DMS 273 treated with DMSO at 0.1 percent for 48 hours (cell line): Measurements from ENCODE around the gene RTN4IP1.
"Not testable (repeated sequence)": the region's sequence is repeated elsewhere in the genome, so short reads cannot be mapped to it uniquely, and the experiment has no call there.

ENCODE experiments used
- DNase-seq: peaks from one replicate; lab custom pipeline; 2025; lab: John Stamatoyannopoulos, UW

The RTN4IP1 gene

GRCh38 chr6:106627760-106628159 is 1.5 kb downstream of the RTN4IP1 start:
- not testable (repeated sequence) for DNase-seq

DNA sequence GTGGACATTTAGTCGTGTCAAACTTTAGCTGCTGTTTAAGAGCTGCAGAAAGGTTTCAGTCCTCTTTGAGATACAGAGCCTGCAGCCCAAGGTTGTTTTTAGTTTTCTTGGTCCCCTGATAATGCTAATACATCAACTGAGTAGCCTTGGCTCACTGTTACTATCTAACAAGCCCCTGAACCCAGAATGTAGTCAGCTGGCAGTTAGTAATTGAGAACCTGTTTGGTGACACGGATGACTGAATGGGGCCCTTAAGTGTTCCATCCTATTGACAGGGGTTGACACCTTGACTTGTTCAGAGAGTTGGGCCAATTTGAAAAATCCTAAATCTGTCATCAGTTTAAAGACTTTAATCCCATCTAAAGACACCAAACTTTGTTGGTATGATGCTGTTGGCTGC is 2.8 kb downstream of the RTN4IP1 start:
- DNase-seq, result no peak

DNA sequence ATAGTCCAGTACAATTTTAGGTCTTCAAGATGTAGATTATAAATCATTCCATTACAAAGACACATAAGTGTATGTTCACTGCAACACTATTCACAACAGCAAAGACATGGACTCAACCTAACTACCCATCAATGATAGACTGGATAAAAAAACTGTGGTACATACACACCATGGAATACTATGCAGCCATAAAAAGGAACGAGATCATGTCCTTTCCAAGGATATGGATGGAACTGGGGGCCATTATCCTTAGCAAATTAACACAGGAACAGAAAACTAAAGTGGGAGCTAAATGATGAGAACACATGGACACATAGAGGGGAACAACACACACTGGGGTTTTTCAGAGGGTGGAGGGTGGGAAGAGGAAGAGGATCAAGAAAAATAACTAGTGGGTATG is 6.3 kb downstream of the RTN4IP1 start:
- DNase-seq, result no peak

- DNase-seq, result no peak
These were observed 6.9 kb downstream of the RTN4IP1 start for GRCh38 chr6:106622412-106622811.

- DNase-seq, result no peak
These were observed 8.2 kb downstream of the RTN4IP1 start for GRCh38 chr6:106620931-106621672.

DNA sequence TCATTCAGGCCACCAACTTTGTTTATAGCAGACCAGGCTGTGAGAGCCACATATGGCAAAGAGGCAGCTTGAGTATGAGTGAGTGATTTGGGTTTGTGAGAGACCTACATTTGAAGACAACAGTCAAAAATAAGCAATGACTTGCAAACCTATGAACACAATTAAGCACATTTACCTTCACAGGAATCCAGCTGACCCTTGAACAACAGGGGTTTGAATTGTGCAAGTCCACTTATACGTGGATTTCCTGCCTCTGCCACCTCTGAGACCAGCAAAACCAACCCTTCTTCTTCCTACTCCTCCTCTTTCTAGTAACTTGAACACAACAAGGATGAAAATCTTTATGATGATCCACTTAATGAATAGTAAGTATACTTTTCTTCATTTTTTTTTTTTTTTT is 10.1 kb downstream of the RTN4IP1 start:
- DNase-seq, result no peak

DNA sequence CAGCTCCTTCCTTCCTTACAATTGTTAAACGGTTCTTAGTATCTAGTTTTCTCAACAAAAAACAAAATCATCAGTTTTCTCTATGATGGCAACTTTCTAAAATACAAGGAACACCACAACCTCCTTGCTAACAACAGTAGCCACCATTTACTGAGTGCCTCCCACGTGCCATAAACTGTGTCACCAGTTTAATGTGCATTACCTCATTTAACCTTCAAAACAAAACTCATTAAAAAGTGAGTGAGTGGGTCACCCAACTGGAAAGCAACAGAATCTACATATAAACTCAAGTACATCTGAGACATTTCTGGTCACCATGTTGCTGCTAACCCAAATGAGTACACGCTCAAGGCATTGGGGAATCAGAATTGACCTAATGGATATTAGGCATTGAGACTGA is 11.0 kb downstream of the RTN4IP1 start:
- DNase-seq, result no peak

DNA sequence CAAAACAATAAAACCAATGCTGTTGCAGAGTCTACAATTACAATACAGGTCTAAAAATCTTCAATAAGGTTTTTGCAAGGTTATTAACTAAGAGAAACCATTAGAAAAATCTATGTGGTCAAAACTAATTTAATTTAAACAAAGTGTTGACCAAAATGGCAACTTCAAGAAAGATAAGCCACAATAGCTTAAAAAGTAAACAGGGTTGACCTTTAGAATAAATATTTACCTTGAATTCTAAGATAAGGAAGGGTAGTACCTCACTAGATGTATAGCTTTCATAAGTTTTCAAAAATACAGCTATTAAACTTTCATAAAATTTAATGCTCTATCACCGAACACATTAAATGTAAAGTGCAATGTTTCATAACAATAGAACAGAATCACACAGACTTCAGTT is 11.4 kb downstream of the RTN4IP1 start:
- no peak for DNase-seq

- DNase-seq, result no peak
These were observed 12.0 kb downstream of the RTN4IP1 start for GRCh38 chr6:106617302-106617701.

DNA sequence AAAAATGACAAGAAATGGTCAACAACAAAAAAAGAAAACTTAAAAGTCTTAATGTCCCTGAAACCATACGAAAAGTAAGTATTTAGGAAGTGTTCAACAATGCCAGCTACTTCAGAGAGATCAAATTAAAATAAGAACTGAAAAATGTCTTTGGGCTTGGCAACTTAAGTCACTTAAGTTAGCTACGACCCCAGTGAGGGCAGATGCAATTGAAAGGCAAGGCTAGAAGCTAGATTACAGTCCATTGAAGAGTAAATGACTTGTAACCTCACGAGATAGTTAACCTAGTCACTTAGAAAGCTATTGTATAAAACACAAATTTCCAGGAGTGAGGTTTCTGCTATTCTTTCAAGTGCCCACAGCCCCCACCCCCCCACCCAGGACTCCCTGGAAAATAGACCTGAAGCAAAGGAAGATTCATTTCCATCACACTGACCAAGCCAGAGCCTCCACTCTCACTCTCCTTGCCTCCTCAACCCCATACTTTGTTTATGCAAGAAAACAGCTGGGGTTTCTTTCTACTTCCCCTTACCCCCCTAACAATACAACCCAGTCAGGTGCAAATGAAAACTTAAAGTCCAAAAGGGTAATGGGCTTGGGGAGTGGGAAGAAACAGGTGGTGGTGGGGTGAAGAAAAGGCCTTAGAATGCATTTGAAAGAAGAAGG is 14.6 kb downstream of the RTN4IP1 start:
- DNase-seq, result no peak

DNA sequence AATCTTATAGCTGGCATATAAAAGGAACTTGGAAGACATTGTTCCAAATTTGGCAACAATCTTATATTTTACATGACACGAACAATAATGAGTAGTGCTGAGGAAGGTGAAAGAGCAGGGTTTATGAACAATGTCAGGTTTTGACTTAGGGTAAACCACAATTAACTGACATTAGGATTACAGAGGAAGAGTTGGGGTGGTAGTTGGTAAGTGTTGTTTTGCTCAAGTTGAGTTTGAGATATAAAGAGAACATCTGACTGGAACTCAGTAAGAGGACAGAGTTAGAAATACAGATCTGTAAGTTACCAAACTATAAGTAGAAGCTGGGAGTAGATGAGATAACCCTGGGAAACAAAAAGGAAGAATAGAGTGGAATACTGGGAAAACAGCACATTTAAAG is 15.1 kb downstream of the RTN4IP1 start:
- no peak for DNase-seq

- DNase-seq, result no peak
These were observed 15.7 kb downstream of the RTN4IP1 start for GRCh38 chr6:106613590-106613989.

DNA sequence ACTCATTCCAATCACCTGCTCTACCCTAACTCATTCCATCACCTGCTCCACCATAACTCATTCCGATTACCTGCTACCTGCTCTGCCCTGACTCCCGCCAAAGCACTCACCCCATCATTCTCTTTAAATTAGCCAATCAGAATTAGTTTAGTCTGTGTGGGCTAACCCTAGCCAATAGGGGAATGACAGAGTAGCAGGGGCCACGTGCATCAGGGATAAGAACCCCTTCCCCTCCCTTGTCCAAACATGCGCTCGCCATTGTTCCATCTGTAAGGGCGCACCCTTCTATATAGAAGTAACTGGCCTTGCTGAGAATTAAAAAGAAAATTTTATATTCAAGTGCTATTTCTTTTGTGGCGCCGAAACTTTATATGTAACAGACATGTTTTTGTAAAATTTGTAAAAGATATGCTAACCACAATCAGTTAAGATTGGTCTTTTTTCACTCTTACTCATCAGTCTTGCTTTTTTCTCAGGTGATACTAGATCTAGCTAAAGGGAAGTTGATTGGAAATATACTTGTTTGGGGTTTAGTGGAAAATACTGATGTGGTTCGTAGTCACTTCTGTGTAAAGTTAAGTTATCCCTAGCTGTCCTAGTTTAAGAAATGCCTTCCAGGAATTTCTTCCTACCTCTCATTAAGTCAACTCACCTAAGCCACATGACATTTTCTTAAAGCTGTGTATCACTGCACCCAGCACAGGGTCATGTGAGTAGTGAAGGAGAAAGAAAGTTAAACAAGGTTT is 16.5 kb downstream of the RTN4IP1 start:
- DNase-seq, result no peak

- DNase-seq, result no peak
These were observed 18.3 kb downstream of the RTN4IP1 start for GRCh38 chr6:106611030-106611429.

- no peak for DNase-seq
These were observed 19.6 kb downstream of the RTN4IP1 start for GRCh38 chr6:106609699-106610098.

DNA sequence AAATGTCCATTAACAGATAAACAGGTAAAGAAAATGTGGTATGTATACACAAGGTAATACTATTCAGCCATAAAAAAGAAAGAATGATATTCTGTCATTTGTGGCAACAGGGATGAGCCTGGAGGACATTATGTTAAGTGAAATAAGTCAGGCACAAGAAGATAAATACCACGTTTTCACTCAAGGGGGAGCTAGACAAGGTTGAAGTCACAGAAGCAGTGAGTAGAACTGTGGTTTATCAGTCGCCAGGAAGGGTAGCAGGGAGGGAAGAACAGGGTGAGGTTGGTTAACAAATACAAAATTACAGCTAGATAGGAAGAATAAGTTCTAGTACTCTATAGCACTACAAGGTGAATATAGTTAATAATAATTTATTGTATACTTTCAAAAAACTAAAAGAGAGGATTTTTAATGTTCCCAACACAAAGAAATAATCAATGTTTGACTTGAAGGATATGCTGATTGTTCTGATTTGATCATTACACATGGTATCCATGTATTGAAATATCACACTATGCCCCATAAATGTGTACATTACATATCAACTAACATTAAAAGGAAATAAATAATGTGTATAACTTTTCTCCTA is 21.1 kb downstream of the RTN4IP1 start:
- peak; percentile 35 for DNase-seq

DNA sequence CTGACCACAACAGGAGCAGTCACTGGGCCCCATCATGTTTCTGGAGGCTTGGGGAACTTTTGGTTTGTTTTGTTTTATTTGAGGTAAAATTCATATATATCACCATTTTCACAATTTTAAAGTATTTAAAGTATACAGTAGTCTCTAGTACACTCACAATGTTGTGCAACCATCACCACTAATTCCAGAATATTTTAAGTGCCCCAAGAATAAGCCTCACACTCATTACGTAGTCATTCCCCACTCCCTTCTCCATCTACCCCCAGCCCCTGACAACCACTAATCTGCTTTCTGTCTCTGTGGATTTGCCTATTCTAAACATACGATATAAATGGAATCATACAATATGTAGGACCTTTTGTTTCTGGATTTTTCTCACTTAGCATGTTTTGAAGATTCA is 29.0 kb downstream of the RTN4IP1 start:
- no peak for DNase-seq

DNA sequence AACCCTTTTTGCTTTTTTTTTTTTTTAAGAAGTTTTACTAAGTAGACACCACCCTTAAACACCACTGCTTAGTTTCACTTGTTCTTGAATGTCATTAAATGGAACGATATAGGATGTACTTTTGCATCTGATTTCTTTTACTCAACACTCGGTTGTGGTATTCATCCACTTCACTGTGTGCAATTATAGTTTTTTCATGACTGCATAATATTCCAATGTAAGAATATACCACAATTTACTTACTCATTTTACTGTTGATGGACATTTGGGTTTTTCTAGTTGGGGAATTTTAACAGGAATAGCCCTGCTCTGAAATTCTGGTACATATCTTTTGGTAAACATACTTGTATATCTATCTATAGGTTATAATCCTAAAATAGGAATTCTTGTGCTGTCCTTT is 29.9 kb downstream of the RTN4IP1 start:
- no peak for DNase-seq

GRCh38 chr6:106591111-106591825 is 38.0 kb downstream of the RTN4IP1 start:
- no peak for DNase-seq

DNA sequence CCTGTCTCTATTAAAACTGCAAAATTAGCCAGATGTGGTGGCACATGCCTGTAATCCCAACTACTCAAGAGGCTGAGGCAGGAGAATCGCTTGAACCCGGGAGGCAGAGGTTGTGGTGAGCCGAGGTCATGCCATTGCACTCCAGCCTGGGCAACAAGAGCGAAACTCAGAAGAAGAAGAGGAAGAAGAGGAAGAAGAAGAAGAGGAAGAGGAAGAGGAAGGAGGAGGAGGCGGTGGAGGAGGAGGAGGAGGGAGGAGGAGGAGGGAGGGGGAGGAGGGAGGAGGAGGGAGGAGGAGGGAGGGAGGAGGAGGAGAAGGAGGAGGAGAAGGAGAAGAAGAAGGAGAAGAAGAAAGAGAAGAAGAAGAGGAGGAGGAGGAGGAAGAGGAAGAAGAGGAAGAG is 40.4 kb downstream of the RTN4IP1 start:
- not testable (repeated sequence) for DNase-seq

DNA sequence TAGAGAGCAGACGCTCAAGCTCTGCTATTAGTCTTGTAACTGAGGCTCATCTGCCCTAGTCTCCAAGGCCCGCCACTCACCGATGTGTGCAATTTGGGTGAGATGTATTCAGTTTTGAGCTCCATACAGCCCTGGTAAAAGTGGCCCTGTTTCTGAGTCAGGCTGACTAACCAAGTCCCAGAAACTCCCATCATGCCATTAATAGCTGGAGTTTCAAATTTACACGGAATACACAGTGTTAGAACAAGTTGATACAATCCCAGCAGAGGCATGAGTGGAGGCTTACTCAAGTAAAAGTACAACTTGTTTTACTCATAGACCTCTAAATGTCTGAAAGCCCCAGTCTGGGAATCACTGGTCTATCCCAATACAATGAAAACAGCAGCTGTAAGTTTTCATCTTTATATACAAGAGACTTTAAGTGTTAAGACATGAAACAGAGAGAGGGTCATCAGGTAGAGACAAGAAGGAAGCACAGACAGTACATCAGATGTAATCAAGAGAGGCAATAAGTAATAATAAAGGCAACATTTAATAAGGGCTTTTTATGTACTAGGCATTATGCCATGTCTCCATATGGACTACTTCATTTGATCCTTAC is 42.4 kb downstream of the RTN4IP1 start:
- no peak for DNase-seq

DNA sequence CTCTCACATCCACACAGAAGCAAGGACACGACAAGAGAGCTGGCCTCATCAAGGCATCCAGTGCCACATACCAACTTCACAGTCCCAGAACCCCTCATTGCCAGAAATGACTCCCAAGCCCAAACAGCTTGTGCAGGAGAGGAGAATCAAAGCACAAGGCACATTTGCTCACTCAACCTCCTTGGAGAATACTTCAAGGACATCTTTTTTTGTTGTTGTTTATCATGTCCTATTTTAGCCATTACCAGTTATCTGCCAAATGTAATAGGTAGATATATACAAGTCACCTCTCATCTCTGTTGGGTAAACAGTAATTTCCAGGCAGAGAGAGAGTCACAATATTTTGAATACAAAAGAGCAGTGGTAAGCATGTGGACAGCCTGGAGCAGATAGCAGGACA is 47.8 kb downstream of the RTN4IP1 start:
- DNase-seq, result no peak
